ENCODE data around the gene KRT73. TPM values are rescaled to one million over a fixed set of nuclear protein-coding genes. Genes with fewer than 3 reads are reported as not detected.

The KRT73 gene
- polyA plus RNA-seq, 2 donors: not detected

GRCh38 chr12:52581481-52581880 lies 36.9 kb downstream of the KRT73 start:
- H3K9me3 ChIP-seq (ENCODE audit: control insufficient read depth in 2 of 2, insufficient read depth in 1 of 2, low read depth in 1 of 2, low read length in 1 of 2): no peaks in the 10 kb centered on the region
- H3K27me3 ChIP-seq (ENCODE audit: control insufficient read depth in 1 of 2, insufficient read depth in 2 of 2, low read length in 2 of 2): no peaks in the 10 kb centered on the region
- peak overlapping the region; percentile 69 to 85 for H3K27ac ChIP-seq (ENCODE audit: low read depth in 2 of 2, low read length in 1 of 2)
- H3K4me3 ChIP-seq (ENCODE audit: low read depth in 1 of 2, low read length in 2 of 2): no peak overlapping the region
- peaks cover 2 to 14% of the 10 kb centered on the region in 2 donors for H3K4me1 ChIP-seq (ENCODE audit: control insufficient read depth in 2 of 2, insufficient read depth in 2 of 2, low read length in 1 of 2)
- no peaks in the 10 kb centered on the region for H3K36me3 ChIP-seq (ENCODE audit: control insufficient read depth in 2 of 2, insufficient read depth in 2 of 2, low read length in 1 of 2)
- 35 to 39% methylated on average over 6 of the region's 6 CpGs for WGBS, 2 donors

DNA sequence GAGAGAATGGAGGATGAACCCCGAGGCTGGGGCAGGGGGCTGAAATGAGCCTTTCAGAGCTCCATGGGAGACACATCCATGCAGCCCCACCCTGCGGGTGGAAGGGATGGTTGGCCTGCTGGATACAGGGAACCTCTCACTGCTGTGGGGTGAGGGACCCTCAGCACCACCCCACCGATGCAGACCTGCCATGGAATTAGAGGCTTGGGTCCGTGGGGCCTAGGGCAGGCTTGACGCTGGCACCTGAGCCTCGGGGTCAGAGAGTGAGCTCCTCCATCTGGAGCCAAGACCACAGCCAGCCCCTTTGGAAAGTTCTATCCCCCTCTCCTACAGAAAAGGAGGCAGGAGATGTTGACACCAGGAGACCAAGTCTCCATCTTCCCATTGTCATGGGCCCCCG lies 37.3 kb downstream of the KRT73 start:
- Histone ChIP-seq H3K9me3 (ENCODE audit: control insufficient read depth in 2 of 2, insufficient read depth in 1 of 2, low read depth in 1 of 2, low read length in 1 of 2) (no peaks in the 10 kb centered on the region), H3K27me3 (ENCODE audit: control insufficient read depth in 1 of 2, insufficient read depth in 2 of 2, low read length in 2 of 2) (no peaks in the 10 kb centered on the region), H3K4me1 (ENCODE audit: control insufficient read depth in 2 of 2, insufficient read depth in 2 of 2, low read length in 1 of 2) (peaks cover 2 to 14% of the 10 kb centered on the region in 2 donors), H3K4me3 (ENCODE audit: low read depth in 1 of 2, low read length in 2 of 2) (no peak overlapping the region), H3K27ac (ENCODE audit: low read depth in 2 of 2, low read length in 1 of 2) (peak overlapping the region; percentile 69 to 85), H3K36me3 (ENCODE audit: control insufficient read depth in 2 of 2, insufficient read depth in 2 of 2, low read length in 1 of 2) (no peaks in the 10 kb centered on the region)
- WGBS, 2 donors: 68% methylated on average over 7 of the region's 7 CpGs

GRCh38 chr12:52580496-52580895 lies 37.9 kb downstream of the KRT73 start:
- no peaks in the 10 kb centered on the region for H3K9me3 ChIP-seq (ENCODE audit: control insufficient read depth in 2 of 2, insufficient read depth in 1 of 2, low read depth in 1 of 2, low read length in 1 of 2)
- H3K27me3 ChIP-seq (ENCODE audit: control insufficient read depth in 1 of 2, insufficient read depth in 2 of 2, low read length in 2 of 2): no peaks in the 10 kb centered on the region
- H3K4me3 ChIP-seq (ENCODE audit: low read depth in 1 of 2, low read length in 2 of 2): no peak overlapping the region
- WGBS, 2 donors: 32 to 54% methylated on average over 1 of the region's 1 CpG
- peaks cover 2 to 14% of the 10 kb centered on the region in 2 donors for H3K4me1 ChIP-seq (ENCODE audit: control insufficient read depth in 2 of 2, insufficient read depth in 2 of 2, low read length in 1 of 2)
- H3K27ac ChIP-seq (ENCODE audit: low read depth in 2 of 2, low read length in 1 of 2): peak overlapping the region; percentile 69 to 85
- no peaks in the 10 kb centered on the region for H3K36me3 ChIP-seq (ENCODE audit: control insufficient read depth in 2 of 2, insufficient read depth in 2 of 2, low read length in 1 of 2)

DNA sequence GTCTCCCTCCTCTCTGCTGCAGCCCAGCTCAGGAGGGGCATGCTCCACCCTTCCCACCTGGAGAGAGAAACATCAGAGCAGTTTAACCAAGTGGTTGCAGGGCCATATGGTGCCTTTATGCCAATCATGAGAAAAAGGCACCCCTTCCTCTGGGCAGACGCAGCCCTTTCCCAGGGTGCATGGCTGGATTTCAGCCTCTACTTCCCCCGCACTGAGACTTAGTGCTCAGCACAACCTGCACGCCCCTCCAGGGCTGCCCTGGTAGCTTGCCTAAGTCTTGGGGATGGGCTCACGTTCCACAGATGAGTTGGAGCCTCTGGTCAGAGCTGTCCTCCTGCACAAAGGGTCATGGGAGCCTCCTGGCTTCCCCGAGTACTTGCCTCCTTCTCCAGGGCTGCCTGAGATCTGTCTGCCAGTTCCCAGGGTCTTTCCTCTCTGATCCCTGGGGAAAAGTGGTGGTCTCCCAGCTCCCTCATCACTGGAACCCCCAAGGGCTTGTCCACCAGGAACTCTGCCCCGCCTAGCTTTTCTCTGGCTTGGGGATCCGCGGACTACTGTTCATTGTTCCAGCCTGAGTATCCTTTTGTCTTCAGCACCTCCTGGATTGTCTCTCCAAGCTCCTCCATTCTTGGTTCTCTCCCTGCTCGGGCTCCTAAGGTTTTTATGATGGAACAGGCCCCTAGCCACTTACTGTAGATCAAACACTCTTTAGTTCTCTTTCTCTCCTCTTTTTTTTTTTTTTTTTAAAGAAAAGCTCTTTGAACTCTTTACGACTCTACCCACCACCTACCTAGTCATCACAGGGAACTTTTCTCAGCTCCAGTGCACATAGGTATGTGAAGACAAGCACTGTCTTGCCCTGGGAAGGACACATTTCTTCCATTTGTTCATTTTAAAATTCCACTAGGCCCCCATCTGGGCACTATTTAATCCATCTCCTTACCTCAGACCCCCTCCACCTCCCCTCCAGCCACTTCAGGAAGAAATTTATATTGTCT lies 38.6 kb downstream of the KRT73 start:
- Histone ChIP-seq H3K27me3 (ENCODE audit: control insufficient read depth in 1 of 2, insufficient read depth in 2 of 2, low read length in 2 of 2) (no peaks in the 10 kb centered on the region), H3K4me1 (ENCODE audit: control insufficient read depth in 2 of 2, insufficient read depth in 2 of 2, low read length in 1 of 2) (peaks cover 2 to 14% of the 10 kb centered on the region in 2 donors), H3K9me3 (ENCODE audit: control insufficient read depth in 2 of 2, insufficient read depth in 1 of 2, low read depth in 1 of 2, low read length in 1 of 2) (no peaks in the 10 kb centered on the region), H3K36me3 (ENCODE audit: control insufficient read depth in 2 of 2, insufficient read depth in 2 of 2, low read length in 1 of 2) (no peaks in the 10 kb centered on the region), H3K4me3 (ENCODE audit: low read depth in 1 of 2, low read length in 2 of 2) (no peak overlapping the region), H3K27ac (ENCODE audit: low read depth in 2 of 2, low read length in 1 of 2) (peak overlapping the region; percentile 69 to 86)
- 45 to 61% methylated on average over 10 of the region's 10 CpGs for whole genome bisulfite sequencing, 2 donors

GRCh38 chr12:52578469-52578868 lies 39.9 kb downstream of the KRT73 start:
- WGBS, 2 donors: 52 to 74% methylated on average over 3 of the region's 3 CpGs
- H3K4me1 ChIP-seq (ENCODE audit: control insufficient read depth in 2 of 2, insufficient read depth in 2 of 2, low read length in 1 of 2): peaks cover 2 to 14% of the 10 kb centered on the region in 2 donors
- H3K36me3 ChIP-seq (ENCODE audit: control insufficient read depth in 2 of 2, insufficient read depth in 2 of 2, low read length in 1 of 2): no peaks in the 10 kb centered on the region
- no peak overlapping the region for H3K4me3 ChIP-seq (ENCODE audit: low read depth in 1 of 2, low read length in 2 of 2)
- no peaks in the 10 kb centered on the region for H3K9me3 ChIP-seq (ENCODE audit: control insufficient read depth in 2 of 2, insufficient read depth in 1 of 2, low read depth in 1 of 2, low read length in 1 of 2)
- peak overlapping the region; percentile 28 to 83 for H3K27ac ChIP-seq (ENCODE audit: low read depth in 2 of 2, low read length in 1 of 2)
- H3K27me3 ChIP-seq (ENCODE audit: control insufficient read depth in 1 of 2, insufficient read depth in 2 of 2, low read length in 2 of 2): no peaks in the 10 kb centered on the region

DNA sequence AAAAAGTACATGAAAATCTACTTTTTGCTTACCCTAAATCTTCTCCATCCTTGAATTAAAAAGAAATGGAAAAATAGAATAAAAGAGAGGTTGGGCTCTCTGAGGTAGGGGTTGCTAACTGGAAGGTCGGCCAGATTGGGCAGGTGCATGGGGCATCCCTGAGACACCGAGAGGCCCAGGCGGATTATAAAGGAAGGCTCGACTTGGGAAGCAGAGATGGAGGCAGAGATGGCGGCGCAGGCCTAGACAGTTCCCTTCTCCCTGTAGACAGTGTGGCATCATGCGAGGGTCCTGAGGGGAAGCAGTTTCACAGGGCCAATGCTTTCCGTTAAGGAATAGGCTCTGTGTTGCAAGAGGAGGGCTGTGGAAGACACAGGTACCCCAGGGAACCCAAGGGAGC lies 41.0 kb downstream of the KRT73 start:
- peaks cover 2 to 14% of the 10 kb centered on the region in 2 donors for H3K4me1 ChIP-seq (ENCODE audit: control insufficient read depth in 2 of 2, insufficient read depth in 2 of 2, low read length in 1 of 2)
- no peak overlapping the region for H3K4me3 ChIP-seq (ENCODE audit: low read depth in 1 of 2, low read length in 2 of 2)
- no peaks in the 10 kb centered on the region for H3K27me3 ChIP-seq (ENCODE audit: control insufficient read depth in 1 of 2, insufficient read depth in 2 of 2, low read length in 2 of 2)
- no peaks in the 10 kb centered on the region for H3K36me3 ChIP-seq (ENCODE audit: control insufficient read depth in 2 of 2, insufficient read depth in 2 of 2, low read length in 1 of 2)
- 90 to 95% methylated on average over 8 of the region's 8 CpGs for WGBS, 2 donors
- no peaks in the 10 kb centered on the region for H3K9me3 ChIP-seq (ENCODE audit: control insufficient read depth in 2 of 2, insufficient read depth in 1 of 2, low read depth in 1 of 2, low read length in 1 of 2)
- no peak overlapping the region for H3K27ac ChIP-seq (ENCODE audit: low read depth in 2 of 2, low read length in 1 of 2)

GRCh38 chr12:52575948-52576347 lies 42.4 kb downstream of the KRT73 start:
- H3K4me1 ChIP-seq (ENCODE audit: control insufficient read depth in 2 of 2, insufficient read depth in 2 of 2, low read length in 1 of 2): peaks cover 2 to 11% of the 10 kb centered on the region in 2 donors
- whole genome bisulfite sequencing, 2 donors: 84 to 94% methylated on average over 3 of the region's 3 CpGs
- no peaks in the 10 kb centered on the region for H3K9me3 ChIP-seq (ENCODE audit: control insufficient read depth in 2 of 2, insufficient read depth in 1 of 2, low read depth in 1 of 2, low read length in 1 of 2)
- H3K36me3 ChIP-seq (ENCODE audit: control insufficient read depth in 2 of 2, insufficient read depth in 2 of 2, low read length in 1 of 2): no peaks in the 10 kb centered on the region
- no peak overlapping the region for H3K27ac ChIP-seq (ENCODE audit: low read depth in 2 of 2, low read length in 1 of 2)
- no peak overlapping the region for H3K4me3 ChIP-seq (ENCODE audit: low read depth in 1 of 2, low read length in 2 of 2)
- no peaks in the 10 kb centered on the region for H3K27me3 ChIP-seq (ENCODE audit: control insufficient read depth in 1 of 2, insufficient read depth in 2 of 2, low read length in 2 of 2)

- Histone ChIP-seq H3K4me3 (ENCODE audit: low read depth in 1 of 2, low read length in 2 of 2) (no peak overlapping the region), H3K27me3 (ENCODE audit: control insufficient read depth in 1 of 2, insufficient read depth in 2 of 2, low read length in 2 of 2) (no peaks in the 10 kb centered on the region), H3K9me3 (ENCODE audit: control insufficient read depth in 2 of 2, insufficient read depth in 1 of 2, low read depth in 1 of 2, low read length in 1 of 2) (no peaks in the 10 kb centered on the region), H3K27ac (ENCODE audit: low read depth in 2 of 2, low read length in 1 of 2) (no peak overlapping the region), H3K4me1 (ENCODE audit: control insufficient read depth in 2 of 2, insufficient read depth in 2 of 2, low read length in 1 of 2) (peaks cover 2 to 7% of the 10 kb centered on the region in 2 donors), H3K36me3 (ENCODE audit: control insufficient read depth in 2 of 2, insufficient read depth in 2 of 2, low read length in 1 of 2) (no peaks in the 10 kb centered on the region)
- 89 to 91% methylated on average over 9 of the region's 9 CpGs for WGBS, 2 donors
These were observed 43.1 kb downstream of the KRT73 start for GRCh38 chr12:52575256-52575655.

DNA sequence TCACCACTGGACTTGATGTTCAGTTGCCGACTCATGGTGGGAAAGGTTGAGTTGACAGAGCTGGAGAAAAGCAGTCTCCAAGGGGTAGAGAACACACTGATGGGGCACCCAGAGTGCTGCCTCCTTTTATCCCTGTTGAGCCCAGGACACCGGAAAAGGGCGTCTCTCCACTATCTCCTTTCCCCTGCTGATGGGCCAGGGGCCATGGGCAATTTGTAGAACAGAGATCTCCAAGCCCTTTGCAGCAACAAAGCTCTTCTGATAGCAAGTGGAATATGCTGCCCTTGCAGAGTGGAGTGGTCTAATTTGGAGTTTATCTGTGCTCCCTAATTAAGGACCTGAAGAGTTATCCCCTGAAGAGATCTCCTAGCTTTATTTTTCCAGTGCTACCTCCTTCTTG lies 44.6 kb downstream of the KRT73 start, which contains the start of gene KRT74:
TSS of gene KRT74 (minus strand) at position 101 of the 400 bp plus-strand sequence. CDS start at position 35, 66 bp downstream.
- Histone ChIP-seq H3K4me1 (ENCODE audit: control insufficient read depth in 2 of 2, insufficient read depth in 2 of 2, low read length in 1 of 2) (no peaks in the 10 kb centered on the region), H3K4me3 (ENCODE audit: low read depth in 1 of 2, low read length in 2 of 2) (no peak within 1 kb of the TSS), H3K27ac (ENCODE audit: low read depth in 2 of 2, low read length in 1 of 2) (no peak within 1 kb of the TSS), H3K9me3 (ENCODE audit: control insufficient read depth in 2 of 2, insufficient read depth in 1 of 2, low read depth in 1 of 2, low read length in 1 of 2) (no peaks in the 10 kb centered on the region), H3K36me3 (ENCODE audit: control insufficient read depth in 2 of 2, insufficient read depth in 2 of 2, low read length in 1 of 2) (no peaks in the 10 kb centered on the region), H3K27me3 (ENCODE audit: control insufficient read depth in 1 of 2, insufficient read depth in 2 of 2, low read length in 2 of 2) (no peaks in the 10 kb centered on the region)
- 84 to 89% methylated on average over 3 of the region's 3 CpGs for WGBS, 2 donors

Measured in esophagus (tissue), 2 donors.